Natural killer cell (primary cell): ENCODE measurements around the gene PIERCE2. TPM values are rescaled to one million over a fixed set of nuclear protein-coding genes. Genes with fewer than 3 reads are reported as not detected.
A peak's percentile ranks its signal among the peaks of the same experiment; 100 is the strongest.
"Not testable (repeated sequence)": the region's sequence is repeated elsewhere in the genome, so short reads cannot be mapped to it uniquely, and the experiment has no call there.

ENCODE experiments used
- ATAC-seq, 3 donors: fragments of 150-1000 bp in 2 of 3; fragments of 200-7000 bp in 1 of 3; cut with Tn5 transposase; 1 replicate in 1 of 3; 2 replicates in 2 of 3; pipeline ENCODE4 v1.10.0; 2021; ENCODE audit warnings: mild to moderate bottlenecking in 2 of 3, moderate library complexity in 2 of 3
- DNase-seq, 2 donors: peaks; one replicate each; pipeline versions ENCODE4 v3.0.0 to v3.0.0-alpha.2; 2013 to 2021; ENCODE audit warnings: mixed read lengths in 1 of 2
- H3K27ac ChIP-seq: one replicate; pipeline ENCODE4 v1.5.1; 2013; ENCODE audit warnings: mild to moderate bottlenecking, low read length
- H3K27me3 ChIP-seq: one replicate; pipeline ENCODE4 v1.6.1; 2013; ENCODE audit warnings: low read length; ENCODE audit not compliant: control insufficient read depth, insufficient read depth
- H3K36me3 ChIP-seq: one replicate; pipeline ENCODE4 v1.6.1; 2013; ENCODE audit warnings: low read length; ENCODE audit not compliant: control insufficient read depth, insufficient read depth
- H3K4me1 ChIP-seq: one replicate; pipeline ENCODE4 v1.6.1; 2013; ENCODE audit warnings: low read length; ENCODE audit not compliant: control insufficient read depth, insufficient read depth
- H3K4me3 ChIP-seq: one replicate; pipeline ENCODE4 v1.5.1; 2013; ENCODE audit warnings: low read length
- H3K9me3 ChIP-seq: one replicate; pipeline ENCODE4 v1.6.1; 2013; ENCODE audit warnings: low read length; ENCODE audit not compliant: control insufficient read depth, insufficient read depth
- H3K27ac Mint-ChIP-seq, 2 donors: one replicate each; pipeline ENCODE4 v1.8.0; 2022; ENCODE audit warnings: mild to moderate bottlenecking in 2 of 2, mixed read lengths in 2 of 2, moderate library complexity in 1 of 2
- H3K27me3 Mint-ChIP-seq, 2 donors: one replicate each; pipeline ENCODE4 v1.8.0; 2022; ENCODE audit warnings: low read depth in 2 of 2, mixed read lengths in 2 of 2
- H3K36me3 Mint-ChIP-seq: one replicate; pipeline ENCODE4 v1.8.0; 2022; ENCODE audit warnings: mixed read lengths
- H3K4me1 Mint-ChIP-seq, 2 donors: one replicate each; pipeline ENCODE4 v1.8.0; 2022; ENCODE audit warnings: mixed read lengths in 2 of 2
- H3K4me3 Mint-ChIP-seq: one replicate; pipeline ENCODE4 v1.8.0; 2022; ENCODE audit warnings: mild to moderate bottlenecking, moderate library complexity, mixed read lengths
- H3K9me3 Mint-ChIP-seq, 2 donors: one replicate each; pipeline ENCODE4 v1.8.0; 2022; ENCODE audit warnings: mixed read lengths in 2 of 2
- CTCF ChIP-seq: fragments of 200-600 bp; IDR thresholded peaks from one replicate; pipeline ENCODE4 v1.8.0; 2022; ENCODE audit warnings: antibody characterized with exemption
- WGBS: methylation state at CpG from one replicate; pipeline ENCODE4 v1.1.7; 2013; ENCODE audit warnings: missing lambda C conversion rate; ENCODE audit not compliant: insufficient coverage; 5-methylcytosine and 5-hydroxymethylcytosine counted together
- intact Hi-C: fragments of 100-400 bp; cut with micrococcal nuclease; formaldehyde crosslinking; loops from one replicate; pipeline ENCODE4 v1.14.2; 2022
- total RNA-seq, 4 donors: library from RNA; stranded (reverse); fragments of 120-200 nt in 1 of 4; gene quantifications; one replicate each; pipeline versions ENCODE4 v1.2.3 to v1.2.4, GENCODE V29; 2013 to 2022

Gene PIERCE2
- total RNA-seq, 3 donors from 2014 or later (not counting 1 experiment from before 2014, with no cell fraction given), result 0.47 to 0.53 TPM; not detected in 1

- H3K27ac Mint-ChIP-seq, result no peak overlapping the region
- no peaks in the 10 kb centered on the region for H3K9me3 ChIP-seq
- ATAC-seq (no peak), DNase-seq (no peak)
- H3K4me3 Mint-ChIP-seq, result no peak overlapping the region
- H3K4me1 ChIP-seq, result no peaks in the 10 kb centered on the region
- no peaks in the 10 kb centered on the region for H3K27me3 ChIP-seq
- H3K4me1 Mint-ChIP-seq, result no peaks in the 10 kb centered on the region
- H3K27ac ChIP-seq, result no peak overlapping the region
- H3K4me3 ChIP-seq, result no peak overlapping the region
- intact Hi-C loops, result no loop called here
- no peaks in the 10 kb centered on the region for H3K9me3 Mint-ChIP-seq
- H3K36me3 Mint-ChIP-seq, result no peaks in the 10 kb centered on the region
- TF ChIP-seq CTCF, result no peak
- H3K36me3 ChIP-seq, result no peaks in the 10 kb centered on the region
- no peaks in the 10 kb centered on the region for H3K27me3 Mint-ChIP-seq
Observed at GRCh38 chr15:55420171-55420866, 12.0 kb downstream of the PIERCE2 start.

- intact Hi-C loops, result no loop called here
- Histone ChIP-seq H3K4me1 (no peaks in the 10 kb centered on the region), H3K36me3 (no peaks in the 10 kb centered on the region), H3K27ac (no peak overlapping the region), H3K27me3 (no peaks in the 10 kb centered on the region), H3K9me3 (no peaks in the 10 kb centered on the region), H3K4me3 (no peak overlapping the region)
- ATAC-seq (no peak), DNase-seq (no peak)
- Mint-ChIP-seq H3K4me3 (no peak overlapping the region), H3K4me1 (no peaks in the 10 kb centered on the region), H3K27ac (no peak overlapping the region), H3K27me3 (no peaks in the 10 kb centered on the region), H3K9me3 (no peaks in the 10 kb centered on the region), H3K36me3 (no peaks in the 10 kb centered on the region)
- no peak for TF ChIP-seq CTCF
- 0% methylated on average over 1 of the region's 1 CpG for WGBS
Observed at GRCh38 chr15:55422089-55422488, 13.8 kb downstream of the PIERCE2 start.

- Histone ChIP-seq H3K36me3 (no peaks in the 10 kb centered on the region), H3K9me3 (no peaks in the 10 kb centered on the region), H3K4me1 (no peaks in the 10 kb centered on the region), H3K27ac (no peak overlapping the region), H3K27me3 (no peaks in the 10 kb centered on the region), H3K4me3 (no peak overlapping the region)
- Mint-ChIP-seq H3K4me3 (no peak overlapping the region), H3K36me3 (no peaks in the 10 kb centered on the region), H3K4me1 (peaks cover 4% of the 10 kb centered on the region in 2 donors), H3K27me3 (no peaks in the 10 kb centered on the region), H3K9me3 (no peaks in the 10 kb centered on the region), H3K27ac (no peak overlapping the region)
- peak; percentile 52 for TF ChIP-seq CTCF
- 38% methylated on average over 5 of the region's 6 CpGs for WGBS
- intact Hi-C loops, result loop anchor here (1.0 to 10.0 kb wide), 3 partner anchors 28 to 1470 kb away; no protein-coding TSS in a partner anchor
- ATAC-seq, result peak in 2 of 3 donors; percentile 67
- peak in 1 of 2 donors; percentile 66 for DNase-seq
Observed at GRCh38 chr15:55434989-55435825, 26.9 kb downstream of the PIERCE2 start.

- H3K27ac ChIP-seq, ATAC-seq, DNase-seq, H3K27me3 ChIP-seq, H3K9me3 Mint-ChIP-seq, H3K36me3 Mint-ChIP-seq, H3K36me3 ChIP-seq, H3K27ac Mint-ChIP-seq, intact Hi-C loops, H3K27me3 Mint-ChIP-seq, H3K9me3 ChIP-seq, H3K4me1 ChIP-seq, H3K4me3 Mint-ChIP-seq, H3K4me3 ChIP-seq, H3K4me1 Mint-ChIP-seq: not testable (repeated sequence)
- 93% methylated on average over 15 of the region's 15 CpGs for WGBS
Observed at GRCh38 chr15:55443141-55443540, 34.8 kb downstream of the PIERCE2 start.

- H3K4me3 ChIP-seq, H3K9me3 Mint-ChIP-seq, H3K27ac Mint-ChIP-seq, DNase-seq, H3K27me3 ChIP-seq, H3K27ac ChIP-seq, H3K27me3 Mint-ChIP-seq, H3K4me1 ChIP-seq, H3K4me1 Mint-ChIP-seq, H3K36me3 Mint-ChIP-seq, H3K9me3 ChIP-seq, H3K4me3 Mint-ChIP-seq, H3K36me3 ChIP-seq, ATAC-seq, intact Hi-C loops: not testable (repeated sequence)
- 92% methylated on average over 27 of the region's 27 CpGs for WGBS
Observed at GRCh38 chr15:55445936-55446335, 37.6 kb downstream of the PIERCE2 start.
